HG03139 (cell line): Measurements from ENCODE around the gene KCNAB3.
"Not testable (repeated sequence)": the region's sequence is repeated elsewhere in the genome, so short reads cannot be mapped to it uniquely, and the experiment has no call there.

Experiments
- ATAC-seq: cut with Tn5 transposase; IDR thresholded peaks from one replicate; pipeline ENCODE4 v1.9.1; 2021; ENCODE audit not compliant: unreplicated experiment

Gene KCNAB3

GRCh38 chr17:7929158-7930023 is at the start of gene KCNAB3:
Gene KCNAB3 (minus strand): TSS chr17:7929856. CDS start chr17:7929435, 421 bp downstream.
- no peak for ATAC-seq

- no peak for ATAC-seq
Observed at GRCh38 chr17:7977805-7978204, 48.1 kb upstream of the KCNAB3 start.

- ATAC-seq: no peak
Observed at GRCh38 chr17:7977039-7977438, 47.4 kb upstream of the KCNAB3 start.

DNA sequence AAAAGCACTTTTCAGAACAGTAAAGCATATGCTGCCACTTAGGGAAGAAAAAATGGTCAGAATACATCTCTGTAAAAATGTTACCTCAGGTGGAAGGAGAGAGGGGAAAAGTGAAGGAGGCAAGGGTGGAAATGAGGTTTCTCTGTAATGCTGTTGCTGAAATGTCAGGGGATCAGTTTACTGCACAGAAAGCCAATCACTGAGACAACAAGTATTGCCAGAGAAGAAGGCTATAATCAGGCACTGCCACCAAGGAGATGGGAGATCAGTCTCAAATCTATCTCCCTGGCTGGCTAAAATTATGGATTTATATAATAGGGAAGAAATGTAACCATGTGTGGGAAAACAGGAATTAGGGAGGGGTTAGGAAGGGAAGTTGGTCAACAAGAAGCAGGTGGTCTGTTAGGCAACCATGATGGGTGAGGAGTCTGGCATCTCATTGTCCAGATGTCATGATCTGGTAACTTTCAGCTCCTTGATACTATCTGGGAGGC is 45.0 kb upstream of the KCNAB3 start:
- no peak for ATAC-seq

DNA sequence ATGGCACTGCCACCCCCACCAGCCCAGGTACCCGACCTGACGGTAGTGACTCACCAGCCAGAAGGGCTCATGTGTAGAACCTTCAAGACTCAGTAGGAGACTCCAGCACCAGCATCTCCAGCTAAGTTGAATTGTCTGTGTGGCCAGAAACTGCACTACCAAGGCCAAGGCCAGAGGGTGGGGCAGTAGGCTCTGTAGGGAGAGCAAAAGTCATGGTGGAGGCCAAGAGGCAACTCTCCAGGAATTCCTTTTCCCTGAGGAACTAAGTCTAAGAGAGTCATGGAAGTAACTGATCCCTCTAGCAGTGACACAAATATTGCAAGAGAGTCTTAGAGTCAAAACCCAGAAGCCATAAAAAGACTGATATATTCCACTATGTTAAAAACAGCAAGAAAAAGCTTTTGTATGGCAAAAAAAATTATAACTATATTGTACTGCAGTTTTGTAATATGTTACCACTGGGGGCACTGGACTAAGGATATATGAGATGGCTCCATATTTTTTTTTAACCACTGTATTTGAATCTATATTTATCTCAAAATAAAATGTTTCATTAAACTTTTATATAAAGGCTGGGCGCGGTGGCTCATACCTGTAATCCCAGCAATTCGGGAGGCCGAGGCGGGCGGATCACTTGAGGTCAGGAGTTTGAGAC is 42.6 kb upstream of the KCNAB3 start:
- no peak for ATAC-seq

DNA sequence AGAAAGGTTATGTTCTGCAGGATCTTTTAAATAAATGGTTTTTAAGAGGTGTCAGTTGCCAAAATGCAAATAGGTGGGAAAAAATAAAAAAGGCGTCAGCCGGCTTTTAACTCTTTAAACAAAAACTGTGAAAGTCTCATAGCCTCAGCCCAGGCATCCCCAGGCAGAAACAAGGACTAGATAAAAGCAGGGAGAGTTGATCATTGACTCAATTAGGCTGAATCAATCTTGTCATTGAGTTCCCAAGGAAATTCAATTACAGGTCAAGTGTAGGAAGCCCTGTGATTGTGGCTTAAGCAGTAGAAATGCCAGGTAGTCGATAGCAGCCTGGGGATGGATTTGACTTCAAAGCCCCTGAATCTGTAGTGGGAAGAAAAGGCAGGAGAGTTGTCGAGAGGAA is 42.0 kb upstream of the KCNAB3 start:
- ATAC-seq: no peak

- ATAC-seq: no peak
Observed at GRCh38 chr17:7969433-7969832, 39.8 kb upstream of the KCNAB3 start.

DNA sequence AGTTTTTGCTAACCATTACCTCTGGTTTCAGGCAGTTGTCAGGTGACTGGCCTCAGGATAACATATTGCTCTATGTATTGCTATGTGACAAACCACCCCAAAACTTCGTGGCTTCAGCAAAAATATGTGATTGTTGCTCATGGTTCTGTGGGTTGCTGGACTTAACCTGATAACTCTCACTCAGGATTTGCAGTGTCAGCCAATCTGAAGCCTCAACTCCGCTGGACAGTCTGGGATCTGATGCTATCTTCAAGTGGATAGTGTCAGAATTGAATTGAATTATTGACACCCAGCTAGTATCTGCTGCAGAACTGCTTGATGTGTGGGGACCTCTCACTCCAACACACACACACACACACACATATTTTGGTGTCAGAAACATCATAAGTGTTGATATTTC is 38.1 kb upstream of the KCNAB3 start:
- ATAC-seq: no peak

GRCh38 chr17:7961421-7961820 is 31.8 kb upstream of the KCNAB3 start:
- ATAC-seq: no peak

- no peak for ATAC-seq
Observed at GRCh38 chr17:7959503-7960253, 30.0 kb upstream of the KCNAB3 start.

DNA sequence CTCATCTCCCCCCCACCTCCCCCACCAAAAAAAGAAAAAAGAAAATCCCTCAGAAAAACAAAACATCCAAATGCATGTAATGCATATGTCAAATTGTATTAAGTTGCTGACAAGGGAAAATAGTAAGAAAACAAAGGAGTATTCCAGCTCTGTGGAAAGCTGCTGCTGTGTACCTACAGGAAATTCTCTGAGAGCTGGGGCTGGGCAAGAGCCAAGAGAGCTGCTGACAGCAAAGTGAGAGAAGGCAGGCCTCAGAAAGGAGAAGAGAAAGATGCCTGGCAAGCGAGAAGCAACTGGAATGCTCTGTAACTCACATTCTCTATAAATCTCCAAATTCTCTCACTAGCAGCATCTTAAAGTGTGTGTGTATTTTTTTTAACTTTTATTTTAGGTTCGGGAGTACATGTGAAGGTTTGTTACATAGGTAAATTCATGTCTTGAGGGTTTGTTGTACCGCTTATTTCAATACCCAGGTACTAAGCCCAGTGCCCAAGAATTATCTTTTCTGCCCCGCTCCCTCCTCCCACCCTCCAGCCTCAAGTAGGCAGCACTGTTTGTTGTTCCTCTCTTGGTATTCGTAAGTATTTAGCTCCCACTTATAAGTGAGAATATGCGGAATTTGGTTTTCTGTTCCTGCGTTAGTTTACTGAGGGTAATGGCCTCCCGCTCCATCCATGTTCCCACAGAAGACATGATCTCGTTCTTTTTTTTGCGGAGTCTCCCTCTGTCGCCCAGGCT is 26.7 kb upstream of the KCNAB3 start:
- ATAC-seq: no peak

DNA sequence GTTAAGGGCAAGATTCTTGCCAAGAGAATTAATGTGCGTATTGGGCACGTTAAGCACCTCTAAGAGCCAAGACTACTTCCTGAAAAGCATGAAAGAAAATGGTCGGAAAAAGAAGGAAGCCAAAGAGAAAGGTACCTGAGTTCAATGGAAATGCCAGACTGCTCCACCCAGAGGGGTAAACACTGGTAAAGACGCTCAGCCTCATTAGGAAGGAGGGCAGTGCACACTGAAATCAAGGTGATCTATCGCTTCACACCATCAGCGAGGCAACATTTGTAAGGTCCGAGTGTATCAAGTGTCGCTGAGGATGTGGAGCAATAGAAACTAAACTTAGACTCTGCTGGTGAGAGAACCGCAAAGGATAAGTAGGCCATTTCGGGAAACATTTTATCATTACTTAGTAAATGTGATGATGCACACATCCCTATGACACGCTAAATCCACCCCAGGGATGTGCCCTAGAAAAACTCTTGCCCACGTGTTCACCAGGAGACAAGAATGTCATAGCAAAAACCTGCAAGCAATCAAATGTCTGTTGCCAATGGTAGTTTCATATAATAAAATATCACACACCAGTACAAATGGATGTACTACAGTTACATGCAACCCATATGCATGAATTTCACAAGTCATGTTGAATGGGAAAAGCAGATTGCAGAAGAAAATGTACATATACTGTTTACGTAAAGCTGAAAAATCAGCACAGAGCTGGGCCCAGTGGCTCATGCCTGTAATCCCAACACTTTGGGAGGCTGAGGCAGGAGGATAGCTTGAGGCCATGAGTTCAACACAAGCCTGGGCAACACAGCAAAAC is 26.0 kb upstream of the KCNAB3 start:
- ATAC-seq: no peak

GRCh38 chr17:7953266-7953665 is 23.6 kb upstream of the KCNAB3 start:
- not testable (repeated sequence) for ATAC-seq

- ATAC-seq: no peak
Observed at GRCh38 chr17:7951143-7951792, 21.6 kb upstream of the KCNAB3 start.

DNA sequence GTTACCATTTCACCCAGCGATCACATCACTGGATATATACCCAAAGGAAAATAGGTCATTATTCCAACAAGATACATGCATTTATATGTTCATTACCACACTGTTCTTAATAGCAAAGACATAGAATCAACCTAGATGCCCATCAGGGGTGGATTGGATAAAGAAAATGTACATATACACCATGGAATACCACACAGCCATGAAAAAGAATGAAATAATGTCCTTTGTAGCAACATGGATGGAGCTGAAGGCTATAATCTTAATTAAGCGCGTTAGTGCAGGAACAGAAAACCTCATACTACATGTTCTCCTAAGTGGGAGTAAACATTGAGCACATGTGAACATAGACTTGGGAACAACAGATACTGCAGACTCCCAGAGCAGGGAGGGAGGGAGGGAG is 20.9 kb upstream of the KCNAB3 start:
- ATAC-seq: no peak

- ATAC-seq: no peak
Observed at GRCh38 chr17:7947651-7948050, 18.0 kb upstream of the KCNAB3 start.

DNA sequence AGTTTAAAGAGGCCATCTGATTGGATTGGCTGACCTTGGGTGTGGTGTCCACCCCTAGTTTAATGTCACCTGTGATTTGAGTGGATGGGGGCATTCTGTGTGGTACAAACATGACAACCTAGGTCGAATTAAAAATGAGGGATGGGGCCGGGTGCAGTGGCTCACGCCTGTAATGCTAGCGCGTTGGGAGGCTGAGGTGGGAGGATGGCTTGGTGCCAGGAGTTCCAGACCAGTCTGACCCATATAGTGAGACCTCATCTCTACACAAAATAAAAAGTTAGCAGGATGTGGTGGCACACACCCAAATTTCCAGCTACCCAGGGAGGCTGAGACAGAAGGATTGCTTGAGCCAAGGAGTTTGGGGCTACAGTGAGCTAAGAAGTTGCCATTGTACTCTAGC is 16.8 kb upstream of the KCNAB3 start:
- no peak for ATAC-seq

- no peak for ATAC-seq
Observed at GRCh38 chr17:7945651-7946050, 16.0 kb upstream of the KCNAB3 start.

- ATAC-seq: no peak
Observed at GRCh38 chr17:7944326-7944725, 14.7 kb upstream of the KCNAB3 start.

DNA sequence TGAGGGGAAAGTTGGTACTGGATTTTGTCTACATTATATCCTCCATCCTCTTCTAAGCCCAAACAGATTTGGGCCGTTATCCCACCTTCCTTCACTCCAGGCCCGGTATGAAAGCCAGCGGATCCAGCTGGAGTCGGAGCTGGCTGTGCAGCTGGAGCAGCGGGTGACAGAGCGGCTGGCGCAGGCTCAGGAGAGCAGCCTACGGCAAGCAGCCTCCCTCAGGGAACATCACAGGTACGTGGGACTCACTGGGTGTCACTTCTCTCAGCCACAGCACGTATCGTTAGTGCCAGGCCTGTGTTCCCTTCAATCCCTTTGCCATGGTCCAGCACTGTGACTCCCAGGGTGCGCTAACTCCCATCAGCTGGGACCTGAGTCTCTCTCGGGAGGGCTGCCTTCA is 13.6 kb upstream of the KCNAB3 start:
- ATAC-seq: no peak
